ENCODE data around the gene MOSMO.
"Not testable (repeated sequence)": the region's sequence is repeated elsewhere in the genome, so short reads cannot be mapped to it uniquely, and the experiment has no call there.

Gene MOSMO

GRCh38 chr16:22007509-22008214 lies at the start of gene MOSMO:
TSS of gene MOSMO (plus strand) at chr16:22008111. CDS start at chr16:22008302, 191 bp downstream.
- peak in 1 of 2 experiments; percentile 24 for DNase-seq

- DNase-seq: no peak
These were observed 48.9 kb upstream of the MOSMO start for GRCh38 chr16:21959050-21959449.

- no peak for DNase-seq
These were observed 45.4 kb upstream of the MOSMO start for GRCh38 chr16:21962475-21962874.

- no peak for DNase-seq
These were observed 44.0 kb upstream of the MOSMO start for GRCh38 chr16:21963887-21964286.

GRCh38 chr16:21964353-21964752 lies 43.6 kb upstream of the MOSMO start:
- DNase-seq: no peak

GRCh38 chr16:21971856-21972255 lies 36.1 kb upstream of the MOSMO start:
- DNase-seq: no peak

- DNase-seq: no peak
These were observed 34.0 kb upstream of the MOSMO start for GRCh38 chr16:21973945-21974344.

- DNase-seq: no peak
These were observed 27.9 kb upstream of the MOSMO start for GRCh38 chr16:21980032-21980431.

GRCh38 chr16:21982108-21982507 lies 25.8 kb upstream of the MOSMO start:
- DNase-seq: no peak

- DNase-seq: no peak
These were observed 23.8 kb upstream of the MOSMO start for GRCh38 chr16:21984062-21984461.

GRCh38 chr16:21985524-21985923 lies 22.4 kb upstream of the MOSMO start:
- no peak for DNase-seq

GRCh38 chr16:21986692-21987246 lies 21.1 kb upstream of the MOSMO start:
- no peak for DNase-seq

GRCh38 chr16:21987498-21987897 lies 20.4 kb upstream of the MOSMO start:
- no peak for DNase-seq

GRCh38 chr16:21989133-21989532 lies 18.8 kb upstream of the MOSMO start:
- no peak for DNase-seq

GRCh38 chr16:21989751-21990150 lies 18.2 kb upstream of the MOSMO start:
- no peak for DNase-seq

- no peak for DNase-seq
These were observed 17.4 kb upstream of the MOSMO start for GRCh38 chr16:21990381-21990944.

- DNase-seq: no peak
These were observed 16.3 kb upstream of the MOSMO start for GRCh38 chr16:21991621-21992020.

GRCh38 chr16:21994856-21995465 lies 12.9 kb upstream of the MOSMO start:
- no peak for DNase-seq

GRCh38 chr16:21996923-21997696 lies 10.8 kb upstream of the MOSMO start:
- DNase-seq: no peak

GRCh38 chr16:21997697-21998480 lies 10.0 kb upstream of the MOSMO start:
- DNase-seq: no peak

- no peak for DNase-seq
These were observed 6.3 kb upstream of the MOSMO start for GRCh38 chr16:22001591-22001990.

- DNase-seq: not testable (repeated sequence)
These were observed 5.9 kb upstream of the MOSMO start for GRCh38 chr16:22002047-22002446.
